Mucosa of descending colon (tissue), 3 donors: Measurements from ENCODE around the gene PAK6. TPM values are rescaled to one million over a fixed set of nuclear protein-coding genes. Genes with fewer than 3 reads are reported as not detected.
A peak's percentile ranks its signal among the peaks of the same experiment; 100 is the strongest.

Experiments used
- ATAC-seq: fragments of 200-7000 bp; cut with Tn5 transposase; one replicate; pipeline ENCODE4 v1.9.1; 2020; ENCODE audit warnings: mild to moderate bottlenecking, moderate library complexity
- DNase-seq, 3 donors: peaks; one replicate each; pipeline ENCODE4 v3.0.0-alpha.2; 2020
- H3K36me3 ChIP-seq: fragments of 200-600 bp; one replicate; pipeline ENCODE4 v1.8.0; 2021; ENCODE audit warnings: low read depth, mild to moderate bottlenecking
- H3K4me1 ChIP-seq: fragments of 200-600 bp; one replicate; pipeline ENCODE4 v1.8.0; 2021; ENCODE audit warnings: low read depth, mild to moderate bottlenecking
- H3K4me3 ChIP-seq: fragments of 200-600 bp; one replicate; pipeline ENCODE4 v1.8.0; 2021; ENCODE audit warnings: mild to moderate bottlenecking
- H3K9me3 ChIP-seq: fragments of 200-600 bp; one replicate; pipeline ENCODE4 v1.8.0; 2021; ENCODE audit warnings: mild to moderate bottlenecking
- CTCF ChIP-seq: fragments of 200-600 bp; IDR thresholded peaks from one replicate; pipeline ENCODE4 v1.8.0; 2022; ENCODE audit warnings: antibody characterized with exemption, mild to moderate bottlenecking
- intact Hi-C, 2 donors: fragments of 100-400 bp; cut with DNase I in 1 of 2; cut with micrococcal nuclease in 1 of 2; formaldehyde crosslinking; loops; one replicate each; pipeline versions ENCODE4 v1.11.0 to v1.11.1; 2022; cut with DNase I, micrococcal nuclease
- total RNA-seq, 3 donors: library from RNA; stranded (reverse); fragmentation: NEBNext Ultra II Directional in 2 of 3; extraction: Animal tissue kit (Norgen Biotek cat#: 25700) in 2 of 3; gene quantifications; one replicate each; pipeline versions ENCODE4 v1.2.1 to v1.2.4, GENCODE V29; 2021 to 2023
- donor health status: DM: no; HTN: no; CAD: no; lungs with moderate emphysema.
- donor health status: DM: no; HTN: no; CAD: no.
- donor health status: DM: no; HTN: yes; CAD: no.

PAK6 gene
- total RNA-seq, 3 donors from 2014 or later: 0.98 to 3.1 (median 2.7) TPM

GRCh38 chr15:40285151-40285550 is 46.3 kb downstream of the PAK6 start:
- no peak for DNase-seq
- TF ChIP-seq CTCF: no peak
- no peak for ATAC-seq
- Histone ChIP-seq H3K36me3 (no peaks in the 10 kb centered on the region), H3K4me1 (peaks cover 30% of the 10 kb centered on the region), H3K9me3 (no peaks in the 10 kb centered on the region), H3K4me3 (no peak overlapping the region)
- intact Hi-C loops: no loop called here

- no peak for TF ChIP-seq CTCF
- DNase-seq: no peak
- no peaks in the 10 kb centered on the region for H3K36me3 ChIP-seq
- intact Hi-C loops: no loop called here
- peaks cover 33% of the 10 kb centered on the region for H3K4me1 ChIP-seq
- no peak overlapping the region for H3K4me3 ChIP-seq
- no peak for ATAC-seq
- H3K9me3 ChIP-seq: no peaks in the 10 kb centered on the region
Observed at GRCh38 chr15:40285554-40286011, 46.7 kb downstream of the PAK6 start.

GRCh38 chr15:40286061-40286532 is 47.2 kb downstream of the PAK6 start:
- ATAC-seq (no peak), DNase-seq (no peak)
- H3K4me3 ChIP-seq: no peak overlapping the region
- intact Hi-C loops: no loop called here
- H3K9me3 ChIP-seq: no peaks in the 10 kb centered on the region
- peaks cover 36% of the 10 kb centered on the region for H3K4me1 ChIP-seq
- no peak for TF ChIP-seq CTCF
- H3K36me3 ChIP-seq: no peaks in the 10 kb centered on the region

GRCh38 chr15:40286794-40287193 is 47.9 kb downstream of the PAK6 start:
- ATAC-seq (no peak), DNase-seq (no peak)
- Histone ChIP-seq H3K4me1 (peaks cover 30% of the 10 kb centered on the region), H3K9me3 (no peaks in the 10 kb centered on the region), H3K36me3 (no peaks in the 10 kb centered on the region), H3K4me3 (no peak overlapping the region)
- no peak for TF ChIP-seq CTCF
- intact Hi-C loops: no loop called here

- intact Hi-C loops: no loop called here
- no peak for TF ChIP-seq CTCF
- no peaks in the 10 kb centered on the region for H3K36me3 ChIP-seq
- no peaks in the 10 kb centered on the region for H3K9me3 ChIP-seq
- H3K4me3 ChIP-seq: no peak overlapping the region
- ATAC-seq: no peak
- no peak for DNase-seq
- peaks cover 23% of the 10 kb centered on the region for H3K4me1 ChIP-seq
Observed at GRCh38 chr15:40287505-40287904, 48.6 kb downstream of the PAK6 start.

GRCh38 chr15:40287968-40288367 is 49.1 kb downstream of the PAK6 start:
- no peak for TF ChIP-seq CTCF
- Histone ChIP-seq H3K9me3 (no peaks in the 10 kb centered on the region), H3K4me3 (no peak overlapping the region), H3K36me3 (no peaks in the 10 kb centered on the region), H3K4me1 (peaks cover 18% of the 10 kb centered on the region)
- intact Hi-C loops: no loop called here
- ATAC-seq: peak; percentile 20
- DNase-seq: no peak
